ENCODE measurements around the gene TUBB6. TPM values are rescaled to one million over a fixed set of nuclear protein-coding genes. Genes with fewer than 3 reads are reported as not detected.

The TUBB6 gene
- total RNA-seq, 1 donor = 312 TPM

DNA sequence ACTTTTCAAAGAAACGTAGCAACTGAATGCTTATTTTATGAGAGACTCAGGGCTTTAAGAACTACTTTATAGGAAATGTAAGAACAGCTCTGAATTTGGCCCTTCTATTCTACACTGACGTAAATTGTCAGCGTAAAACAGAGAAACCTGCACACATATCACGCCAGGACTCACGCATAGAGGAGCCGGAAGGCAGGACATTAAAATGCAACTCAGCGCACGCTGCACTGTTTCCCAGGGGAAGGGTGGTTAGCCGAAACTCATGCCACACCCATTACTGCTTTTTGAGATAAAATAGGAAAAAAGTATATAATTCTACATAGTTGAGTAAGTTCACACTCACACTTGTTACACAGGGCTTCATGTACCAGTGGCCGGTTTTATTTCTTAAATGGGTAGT, 7.4 kb downstream of the TUBB6 start:
- TF ChIP-seq, protein P1, sequence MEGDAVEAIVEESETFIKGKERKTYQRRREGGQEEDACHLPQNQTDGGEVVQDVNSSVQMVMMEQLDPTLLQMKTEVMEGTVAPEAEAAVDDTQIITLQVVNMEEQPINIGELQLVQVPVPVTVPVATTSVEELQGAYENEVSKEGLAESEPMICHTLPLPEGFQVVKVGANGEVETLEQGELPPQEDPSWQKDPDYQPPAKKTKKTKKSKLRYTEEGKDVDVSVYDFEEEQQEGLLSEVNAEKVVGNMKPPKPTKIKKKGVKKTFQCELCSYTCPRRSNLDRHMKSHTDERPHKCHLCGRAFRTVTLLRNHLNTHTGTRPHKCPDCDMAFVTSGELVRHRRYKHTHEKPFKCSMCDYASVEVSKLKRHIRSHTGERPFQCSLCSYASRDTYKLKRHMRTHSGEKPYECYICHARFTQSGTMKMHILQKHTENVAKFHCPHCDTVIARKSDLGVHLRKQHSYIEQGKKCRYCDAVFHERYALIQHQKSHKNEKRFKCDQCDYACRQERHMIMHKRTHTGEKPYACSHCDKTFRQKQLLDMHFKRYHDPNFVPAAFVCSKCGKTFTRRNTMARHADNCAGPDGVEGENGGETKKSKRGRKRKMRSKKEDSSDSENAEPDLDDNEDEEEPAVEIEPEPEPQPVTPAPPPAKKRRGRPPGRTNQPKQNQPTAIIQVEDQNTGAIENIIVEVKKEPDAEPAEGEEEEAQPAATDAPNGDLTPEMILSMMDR (IDR thresholded peaks at IDR 0.05; ENCODE audit: extremely low read depth, low read depth, low read length) = no peak
- H4K20me1 ChIP-seq (ENCODE audit: insufficient read depth, low read length) = peaks cover 53% of the 10 kb centered on the region
- H3K27me3 ChIP-seq (ENCODE audit: insufficient read depth, low read length) = no peaks in the 10 kb centered on the region
- H3K4me2 ChIP-seq (ENCODE audit: insufficient read depth, low read length) = peak overlapping the region; percentile 17
- peaks cover 93% of the 10 kb centered on the region for H3K36me3 ChIP-seq (ENCODE audit: insufficient read depth, low read length)
- no peak overlapping the region for H3K4me3 ChIP-seq (ENCODE audit: insufficient read depth, low read length)
- no peak for DNase-seq (ENCODE audit: insufficient read length, low spot score, missing footprints)
- peak overlapping the region; percentile 80 for H3K27ac ChIP-seq (ENCODE audit: low read depth, low read length)
- peaks cover 2% of the 10 kb centered on the region for H3K9me3 ChIP-seq (ENCODE audit: low read depth, low read length)
- peaks cover 35% of the 10 kb centered on the region for H3K4me1 ChIP-seq (ENCODE audit: insufficient read depth, low read length)
- peaks cover 93% of the 10 kb centered on the region for H3K79me2 ChIP-seq (ENCODE audit: insufficient read depth, low read length)
- H2AFZ ChIP-seq (ENCODE audit: low read length) = no peak overlapping the region

GRCh38 chr18:12315911-12316310, 7.9 kb downstream of the TUBB6 start:
- TF ChIP-seq, protein P1 (IDR thresholded peaks at IDR 0.05; ENCODE audit: extremely low read depth, low read depth, low read length) = no peak
- Histone ChIP-seq H3K36me3 (ENCODE audit: insufficient read depth, low read length) (peaks cover 93% of the 10 kb centered on the region), H4K20me1 (ENCODE audit: insufficient read depth, low read length) (peaks cover 53% of the 10 kb centered on the region), H3K4me3 (ENCODE audit: insufficient read depth, low read length) (no peak overlapping the region), H3K9me3 (ENCODE audit: low read depth, low read length) (peaks cover 2% of the 10 kb centered on the region), H3K27ac (ENCODE audit: low read depth, low read length) (peak overlapping the region; percentile 80), H3K27me3 (ENCODE audit: insufficient read depth, low read length) (no peaks in the 10 kb centered on the region), H2AFZ (ENCODE audit: low read length) (no peak overlapping the region), H3K4me1 (ENCODE audit: insufficient read depth, low read length) (peaks cover 35% of the 10 kb centered on the region), H3K4me2 (ENCODE audit: insufficient read depth, low read length) (no peak overlapping the region), H3K79me2 (ENCODE audit: insufficient read depth, low read length) (peaks cover 93% of the 10 kb centered on the region)
- DNase-seq (ENCODE audit: insufficient read length, low spot score, missing footprints) = no peak

- peak overlapping the region; percentile 80 for H3K27ac ChIP-seq (ENCODE audit: low read depth, low read length)
- H2AFZ ChIP-seq (ENCODE audit: low read length) = no peak overlapping the region
- TF ChIP-seq, protein P1 (IDR thresholded peaks at IDR 0.05; ENCODE audit: extremely low read depth, low read depth, low read length) = no peak
- peaks cover 94% of the 10 kb centered on the region for H3K36me3 ChIP-seq (ENCODE audit: insufficient read depth, low read length)
- H3K4me1 ChIP-seq (ENCODE audit: insufficient read depth, low read length) = peaks cover 37% of the 10 kb centered on the region
- no peak overlapping the region for H3K4me3 ChIP-seq (ENCODE audit: insufficient read depth, low read length)
- H3K27me3 ChIP-seq (ENCODE audit: insufficient read depth, low read length) = no peaks in the 10 kb centered on the region
- peaks cover 62% of the 10 kb centered on the region for H4K20me1 ChIP-seq (ENCODE audit: insufficient read depth, low read length)
- no peaks in the 10 kb centered on the region for H3K9me3 ChIP-seq (ENCODE audit: low read depth, low read length)
- peak overlapping the region; percentile 13 for H3K4me2 ChIP-seq (ENCODE audit: insufficient read depth, low read length)
- no peak for DNase-seq (ENCODE audit: insufficient read length, low spot score, missing footprints)
- H3K79me2 ChIP-seq (ENCODE audit: insufficient read depth, low read length) = peaks cover 92% of the 10 kb centered on the region
Observed at GRCh38 chr18:12317664-12318333, 9.8 kb downstream of the TUBB6 start.

DNA sequence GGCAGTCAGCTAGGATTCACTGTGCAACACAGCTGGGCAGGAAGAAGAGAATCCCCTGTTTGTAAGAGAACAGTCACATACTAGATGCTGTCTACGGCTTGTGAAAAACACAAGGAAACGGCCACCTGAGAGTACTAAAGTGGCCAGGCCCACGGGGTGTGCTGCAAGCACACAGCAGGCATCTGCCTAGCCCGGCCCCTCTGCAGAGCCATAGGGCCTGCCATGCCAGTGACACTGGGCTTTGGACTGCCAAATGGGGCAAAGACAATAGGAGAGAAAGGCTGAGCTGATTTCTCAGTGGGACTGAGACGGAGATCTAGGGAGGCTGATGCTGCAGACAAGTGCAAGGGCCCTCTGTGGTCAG, 10.3 kb downstream of the TUBB6 start:
- no peak for DNase-seq (ENCODE audit: insufficient read length, low spot score, missing footprints)
- peaks cover 61% of the 10 kb centered on the region for H4K20me1 ChIP-seq (ENCODE audit: insufficient read depth, low read length)
- H3K4me2 ChIP-seq (ENCODE audit: insufficient read depth, low read length) = no peak overlapping the region

More for the DNA sequence above, 10.3 kb downstream of the TUBB6 start:
- no peaks in the 10 kb centered on the region for H3K9me3 ChIP-seq (ENCODE audit: low read depth, low read length)
- TF ChIP-seq, protein P1 (IDR thresholded peaks at IDR 0.05; ENCODE audit: extremely low read depth, low read depth, low read length) = no peak
- H3K36me3 ChIP-seq (ENCODE audit: insufficient read depth, low read length) = peaks cover 95% of the 10 kb centered on the region
- H3K27me3 ChIP-seq (ENCODE audit: insufficient read depth, low read length) = no peaks in the 10 kb centered on the region
- peaks cover 92% of the 10 kb centered on the region for H3K79me2 ChIP-seq (ENCODE audit: insufficient read depth, low read length)
- peak overlapping the region; percentile 80 for H3K27ac ChIP-seq (ENCODE audit: low read depth, low read length)
- peaks cover 35% of the 10 kb centered on the region for H3K4me1 ChIP-seq (ENCODE audit: insufficient read depth, low read length)
- H3K4me3 ChIP-seq (ENCODE audit: insufficient read depth, low read length) = no peak overlapping the region
- H2AFZ ChIP-seq (ENCODE audit: low read length) = no peak overlapping the region

Measured in osteoblast (primary cell).